GM12878 (cell line): ENCODE results near the gene NBEAL1. TPM values are rescaled to one million over a fixed set of nuclear protein-coding genes. Genes with fewer than 3 reads are reported as not detected.

ENCODE experiments used
- BCL11A ChIP-seq: IDR thresholded peaks from 2 replicates; pipeline ENCODE4 v1.6.1; 2011; ENCODE audit warnings: low read depth, low read length
- BMI1 ChIP-seq: fragments of 450-650 bp; IDR thresholded peaks from 2 replicates; pipeline ENCODE4 v1.6.1; 2016; ENCODE audit warnings: mild to moderate bottlenecking, moderate library complexity, borderline replicate concordance
- CBX5 ChIP-seq: sonication (generic); IDR thresholded peaks from 2 replicates; pipeline ENCODE4 v1.6.1; 2016; ENCODE audit warnings: low read depth, moderate library complexity, mild to moderate bottlenecking, inconsistent platforms
- CREB1 ChIP-seq: IDR thresholded peaks from 2 replicates; pipeline ENCODE4 v1.6.1; 2012; ENCODE audit warnings: low read depth, mild to moderate bottlenecking, inconsistent platforms
- CREM ChIP-seq: IDR thresholded peaks from 2 replicates; pipeline ENCODE4 v1.6.1; 2014; ENCODE audit warnings: antibody characterized with exemption, low read depth
- HDAC6 ChIP-seq: fragments of 200-600 bp; sonication (generic); IDR thresholded peaks from one replicate; pipeline ENCODE4 v1.8.0; 2017; ENCODE audit warnings: antibody characterized with exemption; ENCODE audit not compliant: unreplicated experiment
- IKZF2 ChIP-seq, 2 experiments: fragments of 450-650 bp; IDR thresholded peaks; 2 replicates each; pipeline ENCODE4 v1.6.1; 2017; ENCODE audit warnings: mild to moderate bottlenecking in 2 of 2, moderate library complexity in 2 of 2
- JUNB ChIP-seq: IDR thresholded peaks from 2 replicates; pipeline ENCODE4 v1.6.1; 2016; ENCODE audit warnings: antibody characterized with exemption, mild to moderate bottlenecking
- KAT2A ChIP-seq: conservative IDR thresholded peaks from 2 replicates; pipeline ENCODE4 v1.6.1; 2011; ENCODE audit warnings: low read depth, low read length; ENCODE audit not compliant: control insufficient read depth
- RBBP5 ChIP-seq: fragments of 200-600 bp; sonication (generic); conservative IDR thresholded peaks from 2 replicates; pipeline ENCODE4 v1.6.1; 2016
- RELA ChIP-seq: fragments of 450-650 bp; IDR thresholded peaks from 2 replicates; pipeline ENCODE4 v1.8.0; 2014; ENCODE audit warnings: borderline replicate concordance; ENCODE audit not compliant: partially characterized antibody
- REST ChIP-seq: IDR thresholded peaks from 2 replicates; pipeline ENCODE4 v1.6.1; 2012; ENCODE audit warnings: mild to moderate bottlenecking, low read depth, low read length
- SKIL ChIP-seq: fragments of 450-650 bp; IDR thresholded peaks from 2 replicates; pipeline ENCODE4 v1.6.1; 2017; ENCODE audit warnings: mild to moderate bottlenecking, low read depth, inconsistent platforms; ENCODE audit not compliant: poor library complexity, severe bottlenecking
- SREBF2 ChIP-seq: IDR thresholded peaks from 2 replicates; pipeline ENCODE4 v1.6.1; 2012; ENCODE audit warnings: mild to moderate bottlenecking, low read length
- YBX1 ChIP-seq: fragments of 450-650 bp; IDR thresholded peaks from 2 replicates; pipeline ENCODE4 v1.6.1; 2016; ENCODE audit warnings: antibody characterized with exemption
- ZNF217 ChIP-seq: fragments of 450-650 bp; IDR thresholded peaks from 2 replicates; pipeline ENCODE4 v1.6.1; 2017; ENCODE audit warnings: antibody characterized with exemption, mild to moderate bottlenecking
- ZNF592 ChIP-seq: fragments of 450-650 bp; IDR thresholded peaks from 2 replicates; pipeline ENCODE4 v1.6.1; 2017; ENCODE audit warnings: mild to moderate bottlenecking, moderate library complexity
- polyA plus RNA-seq, 11 experiments: library from polyadenylated mRNA; depleted of rRNA in 4 of 11; unstranded in 6 of 11; stranded (reverse) in 5 of 11; fragments of >200 nt; fragmentation: Nextera tagmentation in 4 of 11; fragmentation: Illumina TruSeq in 1 of 11; extraction: Ambion mirVana in 4 of 11; extraction: Trizol in 1 of 11; gene quantifications; 1 replicate in 1 of 11; 2 replicates in 10 of 11; pipeline versions ENCODE4 v1.2.1 to v1.2.3, GENCODE V29; 2011 to 2016; ENCODE audit warnings: inconsistent platforms in 2 of 11, missing spikeins in 2 of 11, low read depth in 1 of 11
- total RNA-seq, 4 experiments: library from RNA; depleted of rRNA in 3 of 4; stranded (reverse); fragments of >200 nt in 3 of 4; fragmentation: Illumina TruSeq in 1 of 4; extraction: Trizol in 1 of 4; gene quantifications; 2 replicates each; pipeline versions ENCODE4 v1.2.1 to v1.2.3, GENCODE V29; 2013 to 2021

Gene NBEAL1
- total and polyA plus RNA-seq, 10 of the 15 experiments (the other 5 are each of a cell fraction or from before 2014, with no cell fraction given): 1.9 to 16.1 (median 7.2) TPM

GRCh38 chr2:203238704-203239526 is 224.2 kb downstream of the NBEAL1 start, which contains the start of gene CYP20A1 (continued):
- no peak for TF ChIP-seq ZNF592
- TF ChIP-seq CREB1: peak; percentile 62
- TF ChIP-seq CREM: peak; percentile 61
- TF ChIP-seq IKZF2 (IDR thresholded peaks at IDR 0.05): peak; percentile 31 to 33; a peak in 1 of 4 replicates
- TF ChIP-seq KAT2A: no peak
- 0 out of 2 replicates have a peak, but pooled peaks have one; percentile 90 for TF ChIP-seq CBX5
- TF ChIP-seq RBBP5: no peak
- no peak for TF ChIP-seq YBX1
- no peak for TF ChIP-seq SREBF2
- TF ChIP-seq HDAC6: peak; percentile 72
- TF ChIP-seq BMI1: no peak
- TF ChIP-seq JUNB: no peak
- no peak for TF ChIP-seq SKIL
- no peak for TF ChIP-seq BCL11A
- peak; percentile 96 for TF ChIP-seq RELA
- no peak for TF ChIP-seq ZNF217
- peak; percentile 27; the same call in 1 of the 2 replicates for TF ChIP-seq REST
